Limb (tissue), 2 donors: ENCODE results near the gene PRDM11.

Experiments
- DNase-seq, 2 donors: peaks; one replicate each; pipeline ENCODE4 v3.0.0-alpha.2; 2016; ENCODE audit errors: extremely low spot score in 2 of 2

Gene PRDM11

DNA sequence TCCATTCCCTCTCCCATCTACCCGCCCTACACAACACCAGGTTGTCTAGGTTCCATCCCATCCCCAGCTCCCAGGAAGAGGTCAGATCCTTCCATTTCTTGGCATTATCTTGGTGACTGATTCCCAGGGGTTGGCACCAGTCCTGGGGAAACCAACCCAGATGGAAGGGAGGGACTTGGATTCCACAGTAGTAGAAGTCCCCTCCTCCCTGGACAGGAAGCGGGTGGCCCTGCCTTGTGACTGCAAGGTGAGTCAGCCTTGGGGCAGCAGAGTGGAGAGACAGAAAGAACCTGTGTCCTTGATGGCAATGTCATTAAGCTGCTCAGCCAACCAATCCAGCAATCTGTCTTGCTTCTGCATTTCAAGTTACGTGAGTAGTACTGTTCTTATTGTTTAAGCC, 113.2 kb downstream of the PRDM11 start:
- no peak for DNase-seq

- DNase-seq: no peak
Observed at GRCh38 chr11:45260071-45260470, 113.6 kb downstream of the PRDM11 start.

- DNase-seq: no peak
Observed at GRCh38 chr11:45262900-45263299, 116.5 kb downstream of the PRDM11 start.

- no peak for DNase-seq
Observed at GRCh38 chr11:45263773-45264172, 117.3 kb downstream of the PRDM11 start.

DNA sequence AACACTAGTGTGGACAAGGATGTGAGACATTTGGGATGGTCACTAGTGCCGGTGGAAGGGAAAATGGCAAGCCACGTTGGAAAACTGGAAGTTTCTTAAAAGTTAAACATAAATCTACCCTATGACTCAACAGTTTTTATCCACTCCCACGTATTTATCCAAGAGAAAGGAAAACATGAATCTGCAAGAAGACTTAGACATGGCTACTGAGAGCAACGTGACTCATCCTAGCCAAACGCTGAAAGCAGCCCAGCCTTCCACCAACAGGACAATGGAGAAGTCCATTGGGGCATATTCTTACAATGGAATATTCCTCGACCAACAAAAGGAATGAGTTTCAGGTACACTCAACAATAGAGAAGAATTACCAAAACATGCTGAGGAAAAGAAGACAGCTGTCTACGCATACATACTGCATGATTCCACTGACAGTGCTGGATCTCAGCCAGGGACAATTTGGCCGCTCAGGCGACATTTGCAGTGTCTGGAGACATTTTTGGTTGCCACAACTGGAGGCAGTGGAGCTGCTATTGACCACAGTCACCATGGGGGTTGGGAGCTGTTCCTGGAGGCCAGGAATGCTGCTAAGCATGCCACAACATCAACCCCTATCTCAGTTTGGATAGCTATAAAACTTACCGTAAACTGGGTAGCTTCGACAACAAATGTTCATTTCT, 118.5 kb downstream of the PRDM11 start:
- DNase-seq: no peak

DNA sequence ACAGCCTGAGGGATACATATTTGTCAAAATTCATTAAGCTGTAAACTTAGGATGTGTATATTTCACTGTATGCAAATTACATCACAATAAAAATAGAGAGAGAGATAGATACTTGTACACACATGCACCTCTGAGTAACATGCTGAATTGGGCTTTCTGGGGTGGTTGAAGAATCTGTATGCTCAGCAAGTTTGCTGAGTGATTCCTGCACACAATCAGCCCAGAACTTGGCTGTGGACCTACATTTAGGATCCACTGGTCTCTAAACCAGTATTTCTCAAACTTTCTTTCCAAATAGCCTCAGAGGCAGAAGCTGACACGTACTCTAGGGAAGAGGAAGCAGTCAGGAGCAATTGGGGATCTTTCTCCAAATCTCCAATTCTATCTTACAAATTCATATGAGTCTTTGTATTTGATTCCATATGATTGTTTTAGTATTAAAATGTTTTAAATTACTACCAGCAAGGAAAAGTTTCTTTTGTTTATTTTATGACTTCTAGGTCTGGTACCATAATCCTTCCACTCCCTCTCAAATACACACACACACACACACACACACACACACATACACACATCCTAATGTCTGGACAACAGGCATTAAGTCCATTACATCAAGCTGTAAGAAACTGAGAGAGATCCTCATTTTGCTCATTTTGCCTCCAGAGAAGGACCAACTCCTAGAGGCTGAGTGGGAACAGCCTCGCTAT, 119.7 kb downstream of the PRDM11 start:
- no peak for DNase-seq

DNA sequence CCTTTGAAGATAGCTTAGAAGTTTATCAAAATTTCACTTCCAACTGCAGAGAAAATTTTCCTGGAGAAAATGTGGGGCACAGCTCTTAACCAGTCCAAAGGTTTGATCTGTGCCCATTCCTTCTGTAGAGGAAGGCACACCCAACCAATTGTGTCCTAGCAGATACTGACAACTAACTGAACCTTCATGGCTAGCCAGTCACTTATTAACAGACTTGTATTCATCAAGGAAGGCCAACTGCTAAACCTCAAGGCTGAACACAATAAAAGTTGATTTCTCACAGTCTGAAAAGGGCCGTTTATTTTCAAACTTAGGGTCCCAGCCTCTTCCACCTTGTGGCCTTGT, 120.2 kb downstream of the PRDM11 start:
- no peak for DNase-seq

DNA sequence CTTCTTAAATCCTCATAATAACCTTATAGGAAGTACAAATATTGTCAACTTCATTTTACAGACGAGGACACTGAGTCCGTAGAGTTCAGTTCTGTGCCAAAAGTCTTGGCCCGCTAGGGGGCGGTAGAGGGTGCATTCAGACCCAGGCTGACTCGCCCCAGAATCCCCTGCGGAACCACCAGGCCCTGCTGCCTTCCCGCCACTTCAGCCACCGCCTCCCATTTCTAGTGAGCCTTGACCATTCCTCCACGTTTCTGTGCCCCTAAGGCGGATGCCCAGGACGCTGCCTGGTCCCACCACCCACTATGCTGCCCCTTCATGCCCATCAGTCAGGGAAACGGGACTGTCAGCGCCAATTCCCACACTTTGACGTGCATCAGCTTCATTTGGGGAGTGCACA, 120.6 kb downstream of the PRDM11 start:
- DNase-seq: no peak

DNA sequence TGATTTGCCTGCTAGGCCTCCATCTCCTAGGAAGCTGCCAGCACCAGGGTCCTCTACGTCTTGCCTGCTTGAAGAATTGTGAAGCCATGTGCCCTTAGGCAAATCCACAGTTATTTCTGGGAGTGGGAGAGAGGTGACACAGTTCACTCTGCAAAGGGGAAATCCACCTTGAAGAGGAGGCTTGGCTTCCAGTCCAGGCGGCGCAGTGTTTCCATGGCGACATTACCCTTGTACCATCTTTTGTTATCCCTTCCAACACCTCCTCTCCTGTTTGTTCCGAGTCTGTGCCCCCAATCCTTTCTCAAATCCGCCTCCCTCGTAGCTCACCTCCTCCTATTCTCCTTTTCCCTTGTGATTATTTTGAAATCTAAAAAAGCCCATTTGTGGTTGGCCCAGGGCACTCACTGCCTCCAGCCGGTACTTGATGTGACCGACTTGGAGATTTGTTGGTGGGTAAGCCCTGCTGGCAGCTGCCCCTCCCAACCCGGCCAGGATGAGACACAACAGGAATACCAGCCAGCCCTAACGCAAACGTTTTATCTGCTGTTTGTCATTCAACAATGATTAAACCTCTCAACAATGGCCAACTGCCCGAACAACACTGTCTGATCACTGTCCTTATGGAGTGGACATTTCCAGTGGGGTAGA, 121.3 kb downstream of the PRDM11 start:
- DNase-seq: no peak

GRCh38 chr11:45269678-45270077, 123.2 kb downstream of the PRDM11 start:
- no peak for DNase-seq

DNA sequence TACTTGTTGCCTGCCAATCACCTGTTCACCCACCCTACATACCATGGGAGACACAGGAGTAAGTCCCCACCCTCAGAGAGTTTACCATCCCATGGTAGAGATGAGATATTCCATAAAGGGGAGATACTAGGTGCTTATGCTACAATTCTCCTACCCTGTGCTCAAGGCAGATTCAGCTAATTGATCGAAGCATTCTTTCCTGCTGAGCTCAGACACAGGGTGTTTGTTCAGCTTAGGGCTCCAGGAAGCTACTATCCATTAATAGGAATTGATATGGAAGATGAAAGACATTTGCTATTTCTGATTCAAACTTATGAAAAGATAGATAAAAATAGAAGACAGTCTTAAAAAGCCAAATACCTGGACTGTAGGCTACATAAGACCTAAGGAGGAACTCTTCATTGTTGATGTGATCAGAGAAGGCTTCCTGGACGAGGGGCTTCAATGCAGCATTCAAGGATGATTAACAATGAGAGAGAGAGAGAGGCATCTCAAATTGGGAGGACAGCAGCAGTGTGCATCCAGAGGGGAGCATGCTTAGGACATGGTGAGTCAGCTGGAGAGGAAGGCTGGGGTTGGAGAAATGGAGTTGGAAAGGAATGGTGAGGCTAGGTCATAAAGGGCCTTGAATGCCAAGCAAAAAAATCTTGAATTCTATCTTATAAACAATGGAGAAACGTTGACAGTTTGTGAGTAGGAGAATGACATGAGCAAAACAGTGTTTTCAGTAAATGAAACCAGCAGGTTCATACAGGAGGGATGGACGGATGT, 124.7 kb downstream of the PRDM11 start:
- DNase-seq: no peak

DNA sequence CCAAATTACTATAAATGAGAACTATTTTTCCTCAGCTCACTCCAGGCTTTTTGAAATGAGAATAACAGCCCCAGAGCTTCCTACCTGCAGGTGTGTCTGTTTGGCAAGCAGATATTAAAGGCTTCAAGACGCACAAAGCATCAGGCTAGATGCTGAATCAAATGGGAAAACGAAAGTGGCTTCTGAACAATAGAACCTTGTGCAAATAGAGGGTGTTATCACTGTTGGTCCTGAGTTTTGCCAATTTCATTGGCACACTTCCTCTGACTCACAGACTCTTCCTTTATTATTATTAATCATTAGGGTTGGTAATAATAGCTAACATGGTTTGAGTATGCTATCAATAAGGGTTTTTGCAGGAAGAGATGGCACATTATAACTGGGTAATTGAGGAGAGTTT, 126.3 kb downstream of the PRDM11 start:
- no peak for DNase-seq

DNA sequence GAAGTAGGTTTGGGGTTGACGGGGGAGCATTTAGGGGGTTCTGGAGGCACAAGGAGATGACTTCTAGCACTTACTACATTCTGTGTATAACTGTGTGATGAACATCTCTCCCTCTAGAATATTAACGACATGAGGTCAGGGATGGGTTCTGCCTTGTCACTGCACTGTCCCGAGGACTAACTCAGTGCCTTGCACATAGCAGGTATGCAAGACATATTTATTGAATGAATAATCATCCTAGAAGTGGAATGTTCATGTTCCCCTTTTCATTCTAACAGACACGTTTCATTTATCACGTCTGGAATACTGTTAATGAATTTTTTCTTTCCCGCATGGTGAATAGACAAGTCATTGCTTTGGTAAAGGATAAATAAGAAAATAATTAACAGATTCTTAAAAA, 127.1 kb downstream of the PRDM11 start:
- no peak for DNase-seq

DNA sequence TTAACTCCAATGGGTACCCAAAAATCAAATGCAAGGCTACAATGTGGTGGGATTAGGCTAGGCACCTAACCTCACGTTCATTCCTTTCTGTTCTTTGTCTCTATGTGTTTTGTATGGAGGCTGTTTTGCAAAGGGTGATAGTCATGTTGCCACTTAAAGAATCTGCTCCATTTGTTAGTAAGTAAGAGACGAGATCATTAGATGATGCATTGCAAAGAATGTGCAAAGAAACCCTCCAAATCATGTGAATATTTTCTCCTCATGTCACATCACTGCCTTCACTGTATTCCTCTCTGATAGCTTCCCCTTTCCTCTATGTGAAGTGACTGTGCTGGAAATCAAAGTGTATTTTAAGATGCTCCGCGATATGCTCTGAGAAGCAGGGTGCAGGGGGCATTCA, 127.8 kb downstream of the PRDM11 start:
- DNase-seq: no peak

DNA sequence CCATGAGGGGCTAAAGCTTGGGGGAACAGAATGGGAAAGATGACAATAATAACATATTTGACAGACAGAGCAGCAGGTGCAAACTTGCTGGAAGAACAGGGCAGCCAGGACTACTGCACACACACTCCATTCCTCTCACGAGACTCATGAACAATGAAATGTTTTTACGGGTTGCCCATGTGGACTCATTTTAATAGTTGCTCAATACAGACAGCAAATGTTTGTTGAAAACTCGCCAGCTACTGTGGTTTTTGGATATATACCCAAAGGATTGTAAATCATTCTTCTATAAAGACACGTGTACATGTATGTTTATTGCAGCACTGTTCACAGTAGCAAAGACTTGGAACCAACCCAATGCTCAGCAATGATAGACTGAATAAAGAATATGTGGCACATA, 129.4 kb downstream of the PRDM11 start:
- DNase-seq: no peak

- DNase-seq: no peak
Observed at GRCh38 chr11:45278714-45279113, 132.3 kb downstream of the PRDM11 start.

GRCh38 chr11:45279645-45280044, 133.2 kb downstream of the PRDM11 start:
- DNase-seq: no peak

DNA sequence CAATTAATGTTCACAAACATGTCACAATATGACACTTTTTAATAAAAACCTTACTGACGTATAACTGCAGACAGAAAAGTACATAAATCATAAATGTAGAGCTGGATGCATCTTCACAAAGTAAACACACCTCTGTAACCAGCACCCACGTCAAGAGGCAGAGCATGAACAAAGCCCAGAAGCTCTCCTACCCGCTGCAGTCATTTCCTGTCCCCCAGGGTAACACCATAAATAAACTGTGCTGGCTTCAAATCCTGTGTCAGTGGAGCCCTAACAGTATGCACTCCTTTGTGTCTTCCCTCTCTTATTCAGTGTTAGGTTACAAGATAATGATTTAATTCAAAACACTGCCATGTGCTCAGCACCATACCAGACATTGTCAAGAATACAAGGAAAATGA, 134.0 kb downstream of the PRDM11 start:
- no peak for DNase-seq

DNA sequence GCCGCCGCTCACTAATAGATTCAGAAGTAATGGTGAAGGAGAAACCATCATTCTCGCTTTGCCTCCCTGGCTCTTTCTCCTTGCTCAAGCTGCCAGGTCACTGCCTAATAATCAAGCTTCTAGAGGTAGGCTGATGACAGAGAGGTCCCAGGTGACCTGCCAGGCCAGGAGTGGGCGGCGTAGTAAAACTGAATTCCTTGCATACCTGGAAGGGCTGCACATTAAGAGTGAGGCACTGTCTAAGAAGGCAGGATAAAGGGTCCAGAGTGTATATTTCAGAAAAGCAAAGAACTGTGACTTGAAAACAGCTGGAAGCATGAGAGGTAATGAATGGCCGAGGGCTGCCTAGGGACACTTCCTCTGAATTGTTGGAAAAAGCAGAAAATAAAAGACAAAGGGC, 135.6 kb downstream of the PRDM11 start:
- no peak for DNase-seq
